ENCODE measurements around the gene BCL2A1.
"Not testable (repeated sequence)": the region's sequence is repeated elsewhere in the genome, so short reads cannot be mapped to it uniquely, and the experiment has no call there.

Gene BCL2A1

GRCh38 chr15:79916502-79917132 is 54.4 kb downstream of the BCL2A1 start:
- DNase-seq (ENCODE audit: low read depth): no peak
- TF ChIP-seq MAX (IDR thresholded peaks at IDR 0.05; ENCODE audit: low read depth, low read length) (no peak), POLR2A (IDR thresholded peaks at IDR 0.05; ENCODE audit: extremely low read depth, insufficient read length) (no peak), CTCF (IDR thresholded peaks at IDR 0.05; ENCODE audit: low read depth, low read length) (no peak), MYC (IDR thresholded peaks at IDR 0.05; ENCODE audit: low read depth, low read length) (no peak)
- H3K4me3 ChIP-seq (ENCODE audit: low read depth, low read length): no peak overlapping the region

- H3K4me3 ChIP-seq (ENCODE audit: low read depth, low read length); DNase-seq (ENCODE audit: low read depth): not testable (repeated sequence)
Observed at GRCh38 chr15:79915776-79916501, 55.1 kb downstream of the BCL2A1 start.

- DNase-seq (ENCODE audit: low read depth): no peak
- TF ChIP-seq CTCF (IDR thresholded peaks at IDR 0.05; ENCODE audit: low read depth, low read length) (no peak), MAX (IDR thresholded peaks at IDR 0.05; ENCODE audit: low read depth, low read length) (no peak)
Observed at GRCh38 chr15:79914728-79915127, 56.3 kb downstream of the BCL2A1 start.

More at GRCh38 chr15:79914728-79915127, 56.3 kb downstream of the BCL2A1 start:
- no peak overlapping the region for H3K4me3 ChIP-seq (ENCODE audit: low read depth, low read length)

All from NB4 (cell line).